Vagina (tissue), 2 donors: ENCODE results near the gene ITFG1. TPM values are rescaled to one million over a fixed set of nuclear protein-coding genes. Genes with fewer than 3 reads are reported as not detected.

ENCODE experiments used
- DNase-seq, 2 donors: peaks; one replicate each; pipeline ENCODE4 v3.0.0-alpha.2; 2017; ENCODE audit errors: extremely low spot score in 2 of 2
- H3K27ac ChIP-seq: fragments of 200-600 bp; sonication (generic); one replicate; pipeline ENCODE4 v1.5.1; 2019
- H3K27me3 ChIP-seq: fragments of 200-600 bp; sonication (generic); one replicate; pipeline ENCODE4 v1.5.1; 2019
- H3K36me3 ChIP-seq, 2 donors: fragments of 200-600 bp; sonication (generic); one replicate each; pipeline ENCODE4 v1.5.1; 2017 to 2019
- H3K4me1 ChIP-seq: fragments of 200-600 bp; sonication (generic); one replicate; pipeline ENCODE4 v1.5.1; 2019
- H3K4me3 ChIP-seq, 2 donors: fragments of 200-600 bp; sonication (generic); 1 replicate in 1 of 2; 2 replicates in 1 of 2; pipeline ENCODE4 v1.5.1; 2016 to 2019
- H3K9me3 ChIP-seq: fragments of 200-600 bp; sonication (generic); one replicate; pipeline ENCODE4 v1.5.1; 2019
- POLR2A ChIP-seq, 2 donors: fragments of 450-650 bp; IDR thresholded peaks; one replicate each; pipeline ENCODE4 v1.6.1; 2017; ENCODE audit warnings: antibody characterized with exemption in 2 of 2, mild to moderate bottlenecking in 2 of 2, moderate library complexity in 2 of 2
- POLR2AphosphoS5 ChIP-seq, 2 donors: sonication (generic); formaldehyde crosslinking; IDR thresholded peaks; one replicate each; pipeline ENCODE4 v1.9.0; 2017; ENCODE audit warnings: antibody characterized with exemption in 2 of 2, mild to moderate bottlenecking in 2 of 2, low read depth in 1 of 2; ENCODE audit not compliant: insufficient read depth in 1 of 2
- intact Hi-C: fragments of 100-400 bp; cut with DNase I; formaldehyde crosslinking; loops from one replicate; pipeline ENCODE4 v1.15.1; 2023
- total RNA-seq: library from RNA; depleted of rRNA; stranded (reverse); fragments of >200 nt; gene quantifications from one replicate; pipeline ENCODE4 v1.2.3, GENCODE V29; 2016
- TF ChIP-seq, protein P1 (sequence below), 3 experiments: fragments of 450-650 bp in 2 of 3; fragments of 200-600 bp in 1 of 3; sonication (generic) in 1 of 3; IDR thresholded peaks; one replicate each; pipeline ENCODE4 v1.5.1; 2017 to 2019; ENCODE audit warnings: antibody characterized with exemption in 3 of 3, mild to moderate bottlenecking in 2 of 3, moderate library complexity in 2 of 3

Gene ITFG1
- total RNA-seq, 1 donor from 2014 or later, result 24.8 TPM

DNA sequence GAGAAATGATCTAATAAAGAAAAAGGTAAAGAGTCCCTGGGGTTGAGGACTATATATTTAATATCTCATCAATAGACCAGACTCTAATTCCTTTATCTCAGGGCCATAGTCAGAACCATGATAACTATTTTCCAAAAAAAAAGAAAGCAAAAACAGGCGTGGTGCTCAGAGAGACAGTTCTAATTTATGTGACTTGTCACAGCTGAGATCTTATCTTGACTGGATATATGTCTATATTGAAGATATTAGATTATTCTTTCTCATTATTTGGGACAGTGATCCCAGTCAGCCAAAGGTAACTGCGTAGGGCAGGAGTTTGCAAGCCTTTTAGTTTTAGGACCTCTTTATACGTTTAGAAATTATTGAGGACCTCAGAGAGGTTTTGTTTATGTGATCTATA lies 52.4 kb downstream of the ITFG1 start:
- no peaks in the 10 kb centered on the region for H3K4me1 ChIP-seq
- intact Hi-C loops, result no loop called here
- no peaks in the 10 kb centered on the region for H3K36me3 ChIP-seq
- no peak overlapping the region for H3K27ac ChIP-seq
- H3K4me3 ChIP-seq, result no peak overlapping the region
- TF ChIP-seq, protein P1, sequence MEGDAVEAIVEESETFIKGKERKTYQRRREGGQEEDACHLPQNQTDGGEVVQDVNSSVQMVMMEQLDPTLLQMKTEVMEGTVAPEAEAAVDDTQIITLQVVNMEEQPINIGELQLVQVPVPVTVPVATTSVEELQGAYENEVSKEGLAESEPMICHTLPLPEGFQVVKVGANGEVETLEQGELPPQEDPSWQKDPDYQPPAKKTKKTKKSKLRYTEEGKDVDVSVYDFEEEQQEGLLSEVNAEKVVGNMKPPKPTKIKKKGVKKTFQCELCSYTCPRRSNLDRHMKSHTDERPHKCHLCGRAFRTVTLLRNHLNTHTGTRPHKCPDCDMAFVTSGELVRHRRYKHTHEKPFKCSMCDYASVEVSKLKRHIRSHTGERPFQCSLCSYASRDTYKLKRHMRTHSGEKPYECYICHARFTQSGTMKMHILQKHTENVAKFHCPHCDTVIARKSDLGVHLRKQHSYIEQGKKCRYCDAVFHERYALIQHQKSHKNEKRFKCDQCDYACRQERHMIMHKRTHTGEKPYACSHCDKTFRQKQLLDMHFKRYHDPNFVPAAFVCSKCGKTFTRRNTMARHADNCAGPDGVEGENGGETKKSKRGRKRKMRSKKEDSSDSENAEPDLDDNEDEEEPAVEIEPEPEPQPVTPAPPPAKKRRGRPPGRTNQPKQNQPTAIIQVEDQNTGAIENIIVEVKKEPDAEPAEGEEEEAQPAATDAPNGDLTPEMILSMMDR (IDR thresholded peaks at IDR 0.05), result no peak
- TF ChIP-seq POLR2AphosphoS5 (IDR thresholded peaks at IDR 0.05; ENCODE audit: insufficient read depth in 1 of 2, low read depth in 1 of 2) (no peak), POLR2A (IDR thresholded peaks at IDR 0.05) (no peak)
- no peak for DNase-seq
- H3K9me3 ChIP-seq, result no peaks in the 10 kb centered on the region
- no peaks in the 10 kb centered on the region for H3K27me3 ChIP-seq

DNA sequence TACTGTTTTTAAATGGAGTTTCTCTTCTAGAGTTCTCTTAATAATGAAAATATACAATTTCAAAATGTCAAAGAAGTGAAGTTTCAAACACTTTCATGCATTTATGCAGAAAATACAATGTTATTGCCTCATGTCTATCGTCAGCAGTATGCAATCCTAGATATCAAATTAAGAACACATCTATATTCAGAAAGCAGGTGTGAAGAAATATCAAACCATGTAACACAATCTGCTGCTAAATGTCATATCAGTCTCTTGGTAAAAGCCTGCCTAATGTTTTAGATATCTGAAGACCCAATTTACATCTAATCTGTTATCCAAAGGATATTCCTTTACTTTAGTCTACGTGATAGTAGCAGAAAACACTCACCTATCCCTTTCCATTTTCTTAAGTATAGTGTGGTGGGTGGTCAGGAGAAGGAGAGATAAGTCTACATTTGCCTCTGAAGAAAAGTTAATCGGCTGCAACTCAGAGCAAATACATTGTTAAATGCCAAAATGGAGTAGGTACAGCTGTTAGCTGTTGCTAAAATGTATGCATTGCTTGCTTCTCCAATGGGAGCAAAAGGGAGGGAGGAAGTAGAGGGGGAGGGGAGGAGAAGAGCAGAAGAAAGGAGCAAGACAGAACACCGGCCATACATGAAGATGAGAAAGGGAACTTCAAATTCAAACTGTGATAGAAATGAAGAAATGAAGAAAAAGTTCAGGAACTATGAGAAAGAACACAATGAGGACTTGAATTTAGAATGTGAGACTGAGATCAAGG lies 64.9 kb downstream of the ITFG1 start:
- H3K27ac ChIP-seq, result no peak overlapping the region
- H3K27me3 ChIP-seq, result no peaks in the 10 kb centered on the region
- intact Hi-C loops, result no loop called here
- no peak for DNase-seq
- H3K4me3 ChIP-seq, result no peak overlapping the region
- H3K4me1 ChIP-seq, result no peaks in the 10 kb centered on the region
- TF ChIP-seq POLR2A (IDR thresholded peaks at IDR 0.05), result no peak
- TF ChIP-seq, protein P1 (IDR thresholded peaks at IDR 0.05), result no peak
- TF ChIP-seq POLR2AphosphoS5 (IDR thresholded peaks at IDR 0.05; ENCODE audit: insufficient read depth in 1 of 2, low read depth in 1 of 2), result no peak
- H3K36me3 ChIP-seq, result peaks cover 0 to 7% of the 10 kb centered on the region in 2 donors
- H3K9me3 ChIP-seq, result no peaks in the 10 kb centered on the region

DNA sequence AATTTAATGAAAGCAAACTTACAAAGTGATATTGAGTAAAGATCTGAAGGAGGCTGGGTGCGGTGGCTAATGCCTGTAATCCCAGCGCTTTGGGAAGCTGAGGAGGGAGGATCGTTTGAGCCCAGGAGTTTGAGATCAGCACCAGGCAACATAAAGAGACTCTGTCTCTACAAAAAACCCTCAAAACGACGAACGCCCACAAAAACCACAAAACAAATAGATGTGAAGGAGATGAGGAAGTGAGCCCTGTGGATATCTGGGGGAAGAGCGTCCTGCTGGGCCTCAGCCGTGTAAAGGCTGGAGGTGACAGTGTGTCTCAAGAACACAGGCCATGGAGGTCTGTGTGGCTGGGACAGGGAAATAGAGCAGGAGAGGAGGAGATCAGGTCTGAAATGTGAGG lies 68.8 kb downstream of the ITFG1 start:
- Histone ChIP-seq H3K4me3 (no peak overlapping the region), H3K27ac (no peak overlapping the region), H3K36me3 (peaks cover 0 to 7% of the 10 kb centered on the region in 2 donors), H3K9me3 (no peaks in the 10 kb centered on the region), H3K4me1 (no peaks in the 10 kb centered on the region), H3K27me3 (no peaks in the 10 kb centered on the region)
- TF ChIP-seq POLR2A (IDR thresholded peaks at IDR 0.05) (no peak), POLR2AphosphoS5 (IDR thresholded peaks at IDR 0.05; ENCODE audit: insufficient read depth in 1 of 2, low read depth in 1 of 2) (no peak)
- TF ChIP-seq, protein P1 (IDR thresholded peaks at IDR 0.05), result no peak
- no peak for DNase-seq
- intact Hi-C loops, result no loop called here

DNA sequence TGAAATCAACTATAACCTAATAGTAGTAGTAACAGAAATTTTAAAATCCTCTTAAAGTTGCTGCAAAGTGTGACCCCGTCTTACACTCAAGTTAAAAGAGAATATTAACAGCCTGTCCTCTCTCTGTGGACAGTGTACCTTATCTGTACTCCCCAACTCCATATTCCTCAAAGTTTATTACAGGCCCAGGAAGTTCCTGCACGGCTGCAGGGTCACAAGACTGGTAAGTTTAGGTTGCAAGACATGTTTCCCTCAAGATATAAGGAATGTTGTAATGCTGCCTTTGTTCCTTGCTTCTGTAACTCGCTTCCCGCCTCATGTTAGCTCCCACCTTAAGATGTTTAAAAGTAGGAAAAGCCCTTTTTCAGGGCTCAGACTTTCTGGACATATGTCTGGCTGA lies 72.2 kb downstream of the ITFG1 start:
- Histone ChIP-seq H3K4me3 (no peak overlapping the region), H3K36me3 (no peaks in the 10 kb centered on the region), H3K27ac (no peak overlapping the region), H3K9me3 (no peaks in the 10 kb centered on the region), H3K27me3 (no peaks in the 10 kb centered on the region), H3K4me1 (no peaks in the 10 kb centered on the region)
- intact Hi-C loops, result no loop called here
- DNase-seq, result no peak
- TF ChIP-seq, protein P1 (IDR thresholded peaks at IDR 0.05), result no peak
- TF ChIP-seq POLR2A (IDR thresholded peaks at IDR 0.05) (no peak), POLR2AphosphoS5 (IDR thresholded peaks at IDR 0.05; ENCODE audit: insufficient read depth in 1 of 2, low read depth in 1 of 2) (no peak)

DNA sequence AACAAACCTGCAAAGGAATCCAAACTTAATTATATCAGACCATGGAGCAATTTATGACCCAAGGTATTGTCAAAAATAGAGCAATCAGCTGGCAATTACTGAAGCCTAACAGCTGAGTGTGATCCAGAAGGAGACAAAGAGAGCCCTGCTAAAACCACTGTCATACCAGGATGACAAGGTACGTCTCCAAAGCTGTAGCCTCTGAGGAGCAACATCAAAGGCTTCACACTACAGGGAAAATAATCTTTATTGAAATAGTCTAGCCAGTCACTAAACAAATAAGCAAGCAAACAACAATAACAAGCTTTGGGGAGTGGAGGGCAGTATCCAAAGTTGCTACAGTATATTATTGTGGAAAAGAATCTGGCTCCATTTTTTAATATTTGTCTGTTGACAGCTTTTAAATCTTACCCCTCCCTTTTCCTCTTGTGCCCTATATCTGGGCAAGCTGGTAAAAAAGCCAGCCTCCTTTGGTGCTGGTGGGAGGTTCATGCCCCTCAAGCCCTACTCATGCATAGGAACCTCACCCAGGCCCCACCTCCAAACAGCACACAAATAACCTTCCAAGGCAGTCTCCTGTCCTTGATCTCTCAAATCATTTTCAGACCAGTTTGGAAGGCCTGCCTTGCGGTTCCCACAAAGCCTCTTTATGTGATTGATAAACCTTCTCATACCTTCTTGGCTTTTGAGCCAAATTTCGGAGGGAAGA lies 73.7 kb downstream of the ITFG1 start:
- H3K4me1 ChIP-seq, result no peaks in the 10 kb centered on the region
- H3K27me3 ChIP-seq, result no peaks in the 10 kb centered on the region
- H3K9me3 ChIP-seq, result no peaks in the 10 kb centered on the region
- no peak for DNase-seq
- H3K4me3 ChIP-seq, result no peak overlapping the region
- no peak overlapping the region for H3K27ac ChIP-seq
- no peaks in the 10 kb centered on the region for H3K36me3 ChIP-seq
- TF ChIP-seq POLR2AphosphoS5 (IDR thresholded peaks at IDR 0.05; ENCODE audit: insufficient read depth in 1 of 2, low read depth in 1 of 2) (no peak), POLR2A (IDR thresholded peaks at IDR 0.05) (no peak)
- TF ChIP-seq, protein P1 (IDR thresholded peaks at IDR 0.05), result no peak
- intact Hi-C loops, result no loop called here
